HEK293T (cell line): Measurements from ENCODE around the gene CFTR.

Experiments used
- CTCF ChIA-PET: fragments of 350-600 bp; formaldehyde crosslinking; extraction: SDS; loops from one replicate; lab custom pipeline; 2021; ENCODE audit warnings: antibody characterized with exemption, inconsistent platforms; lab: Yijun Ruan, JAX
- POLR2A ChIA-PET: fragments of 350-600 bp; formaldehyde crosslinking; extraction: SDS; loops from one replicate; lab custom pipeline; 2020; ENCODE audit warnings: antibody characterized with exemption, inconsistent platforms; lab: Yijun Ruan, JAX
- DNase-seq: peaks from one replicate; pipeline ENCODE4 v3.0.0; 2012; ENCODE audit warnings: mixed read lengths; ENCODE audit errors: extremely low spot score
- ARNT ChIP-seq: fragments of 450-650 bp; IDR thresholded peaks from 2 replicates; pipeline ENCODE4 v1.6.1; 2017; ENCODE audit warnings: mild to moderate bottlenecking
- BHLHE40 ChIP-seq: fragments of 450-650 bp; IDR thresholded peaks from 2 replicates; pipeline ENCODE4 v1.6.1; 2016; ENCODE audit warnings: mild to moderate bottlenecking, moderate library complexity, borderline replicate concordance
- CTBP1 ChIP-seq: fragments of 450-650 bp; IDR thresholded peaks from 2 replicates; pipeline ENCODE4 v1.6.1; 2016; ENCODE audit warnings: borderline replicate concordance
- ELF4 ChIP-seq: fragments of 450-650 bp; IDR thresholded peaks from 2 replicates; pipeline ENCODE4 v1.6.1; 2017; ENCODE audit warnings: antibody characterized with exemption
- FOXA1 ChIP-seq: fragments of 450-650 bp; IDR thresholded peaks from 2 replicates; pipeline ENCODE4 v1.6.1; 2016; ENCODE audit warnings: mild to moderate bottlenecking
- FOXK2 ChIP-seq: fragments of 450-650 bp; IDR thresholded peaks from 2 replicates; pipeline ENCODE4 v1.6.1; 2016; ENCODE audit warnings: mild to moderate bottlenecking
- FOXM1 ChIP-seq: fragments of 450-650 bp; IDR thresholded peaks from 2 replicates; pipeline ENCODE4 v1.6.1; 2017; ENCODE audit warnings: mild to moderate bottlenecking, borderline replicate concordance
- HDGF ChIP-seq: fragments of 450-650 bp; IDR thresholded peaks from 2 replicates; pipeline ENCODE4 v1.6.1; 2017; ENCODE audit warnings: antibody characterized with exemption, borderline replicate concordance
- L3MBTL2 ChIP-seq: fragments of 450-650 bp; conservative IDR thresholded peaks from 2 replicates; pipeline ENCODE4 v1.6.1; 2016; ENCODE audit warnings: mild to moderate bottlenecking
- LEF1 ChIP-seq: fragments of 450-650 bp; IDR thresholded peaks from 2 replicates; pipeline ENCODE4 v1.6.1; 2017; ENCODE audit warnings: mild to moderate bottlenecking, borderline replicate concordance
- NFRKB ChIP-seq: fragments of 450-650 bp; IDR thresholded peaks from 2 replicates; pipeline ENCODE4 v1.6.1; 2016; ENCODE audit warnings: mild to moderate bottlenecking, moderate library complexity
- SP1 ChIP-seq: fragments of 450-650 bp; IDR thresholded peaks from 2 replicates; pipeline ENCODE4 v1.6.1; 2017
- SUZ12 ChIP-seq: fragments of 450-650 bp; IDR thresholded peaks from 2 replicates; pipeline ENCODE4 v1.6.1; 2016; ENCODE audit warnings: mild to moderate bottlenecking
- TARDBP ChIP-seq: fragments of 450-650 bp; IDR thresholded peaks from 2 replicates; pipeline ENCODE4 v1.6.1; 2016
- ZNF384 ChIP-seq: fragments of 450-650 bp; IDR thresholded peaks from 2 replicates; pipeline ENCODE4 v1.6.1; 2016
- TF ChIP-seq, protein P1 (sequence below): fragments of 450-650 bp; IDR thresholded peaks from 2 replicates; pipeline ENCODE4 v1.6.1; 2016

Gene CFTR

GRCh38 chr7:117603627-117604026, 123.8 kb downstream of the CFTR start:
- TF ChIP-seq TARDBP (no peak), ZNF384 (no peak), NFRKB (no peak), BHLHE40 (no peak), ELF4 (no peak), SUZ12 (no peak), FOXA1 (no peak), L3MBTL2 (no peak)
- TF ChIP-seq, protein P1, sequence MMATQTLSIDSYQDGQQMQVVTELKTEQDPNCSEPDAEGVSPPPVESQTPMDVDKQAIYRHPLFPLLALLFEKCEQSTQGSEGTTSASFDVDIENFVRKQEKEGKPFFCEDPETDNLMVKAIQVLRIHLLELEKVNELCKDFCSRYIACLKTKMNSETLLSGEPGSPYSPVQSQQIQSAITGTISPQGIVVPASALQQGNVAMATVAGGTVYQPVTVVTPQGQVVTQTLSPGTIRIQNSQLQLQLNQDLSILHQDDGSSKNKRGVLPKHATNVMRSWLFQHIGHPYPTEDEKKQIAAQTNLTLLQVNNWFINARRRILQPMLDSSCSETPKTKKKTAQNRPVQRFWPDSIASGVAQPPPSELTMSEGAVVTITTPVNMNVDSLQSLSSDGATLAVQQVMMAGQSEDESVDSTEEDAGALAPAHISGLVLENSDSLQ, result no peak
- no peak for DNase-seq
- POLR2A ChIA-PET, result no interaction called here
- CTCF ChIA-PET, result no interaction called here

DNA sequence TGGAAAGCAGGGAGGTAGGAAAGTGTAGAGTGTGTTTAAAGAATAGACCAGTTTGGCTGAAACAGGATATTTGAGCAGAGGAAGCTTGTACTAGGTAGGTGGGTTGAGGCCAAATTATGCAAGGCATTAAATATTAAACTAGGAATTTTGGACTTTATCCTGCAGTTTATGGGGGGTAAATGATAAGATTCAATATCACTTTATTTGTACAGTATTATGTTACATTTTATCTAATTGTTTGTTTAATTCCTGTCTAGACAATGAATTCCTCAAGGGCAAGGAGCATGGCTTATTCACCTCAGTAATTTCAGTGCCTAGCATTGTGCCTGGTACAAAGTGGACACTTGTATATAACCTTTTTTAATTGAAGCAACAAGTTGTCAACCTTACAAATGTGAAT, 125.9 kb downstream of the CFTR start:
- POLR2A ChIA-PET, result no interaction called here
- no peak for TF ChIP-seq LEF1
- DNase-seq, result no peak
- CTCF ChIA-PET, result no interaction called here

GRCh38 chr7:117606132-117606531, 126.3 kb downstream of the CFTR start:
- CTCF ChIA-PET, result no interaction called here
- POLR2A ChIA-PET, result no interaction called here
- DNase-seq, result no peak
- TF ChIP-seq ZNF384 (no peak), ELF4 (no peak), SP1 (no peak), ARNT (no peak), L3MBTL2 (no peak), LEF1 (no peak), CTBP1 (no peak), FOXA1 (no peak), BHLHE40 (no peak), TARDBP (no peak), SUZ12 (no peak), FOXK2 (no peak), FOXM1 (no peak), HDGF (no peak), NFRKB (no peak)
- TF ChIP-seq, protein P1, result no peak

DNA sequence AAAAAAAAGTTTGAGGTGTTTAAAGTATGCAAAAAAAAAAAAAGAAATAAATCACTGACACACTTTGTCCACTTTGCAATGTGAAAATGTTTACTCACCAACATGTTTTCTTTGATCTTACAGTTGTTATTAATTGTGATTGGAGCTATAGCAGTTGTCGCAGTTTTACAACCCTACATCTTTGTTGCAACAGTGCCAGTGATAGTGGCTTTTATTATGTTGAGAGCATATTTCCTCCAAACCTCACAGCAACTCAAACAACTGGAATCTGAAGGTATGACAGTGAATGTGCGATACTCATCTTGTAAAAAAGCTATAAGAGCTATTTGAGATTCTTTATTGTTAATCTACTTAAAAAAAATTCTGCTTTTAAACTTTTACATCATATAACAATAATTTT, 130.6 kb downstream of the CFTR start:
- CTCF ChIA-PET, result interaction anchor here (0.6 kb wide), 1 partner anchor 130 kb away, joined by 4 read pairs; no protein-coding TSS in a partner anchor
- TF ChIP-seq HDGF, result no peak
- no peak for TF ChIP-seq TARDBP
- TF ChIP-seq SUZ12, result no peak
- no peak for TF ChIP-seq LEF1
- TF ChIP-seq ELF4, result no peak
- TF ChIP-seq NFRKB, result no peak
- TF ChIP-seq L3MBTL2, result no peak
- TF ChIP-seq FOXM1, result no peak
- no peak for TF ChIP-seq BHLHE40
- no peak for TF ChIP-seq CTBP1
- no peak for TF ChIP-seq FOXK2
- no peak for TF ChIP-seq ZNF384
- POLR2A ChIA-PET, result no interaction called here
- no peak for DNase-seq

DNA sequence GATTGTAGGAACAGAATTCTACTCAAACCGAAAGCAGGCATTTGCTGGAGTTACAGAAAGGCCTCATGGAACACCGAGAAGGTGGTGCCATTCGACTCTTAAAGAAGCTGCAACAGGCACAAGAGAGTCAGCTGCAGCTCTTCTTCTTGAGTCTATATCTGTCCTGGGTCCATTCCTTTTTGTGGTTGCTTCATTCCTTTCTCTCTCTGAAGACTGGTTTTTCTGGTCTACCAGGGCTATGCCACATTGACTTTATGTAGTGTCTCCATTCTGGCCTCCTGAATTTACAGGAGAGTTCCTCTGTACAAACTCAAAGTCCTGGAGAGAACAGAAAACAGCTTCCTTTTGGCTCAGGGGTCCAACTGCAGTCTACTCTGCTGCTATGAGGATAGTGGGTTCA, 132.8 kb downstream of the CFTR start:
- no peak for DNase-seq
- TF ChIP-seq, protein P1, result no peak
- no peak for TF ChIP-seq BHLHE40
- no peak for TF ChIP-seq L3MBTL2
- TF ChIP-seq NFRKB, result no peak
- no peak for TF ChIP-seq FOXM1
- no peak for TF ChIP-seq FOXK2
- no peak for TF ChIP-seq TARDBP
- TF ChIP-seq LEF1, result no peak
- no peak for TF ChIP-seq ARNT
- POLR2A ChIA-PET, result no interaction called here
- CTCF ChIA-PET, result interaction anchor here (1.0 kb wide), 1 partner anchor 199 kb away, joined by 3 read pairs; no protein-coding TSS in a partner anchor

DNA sequence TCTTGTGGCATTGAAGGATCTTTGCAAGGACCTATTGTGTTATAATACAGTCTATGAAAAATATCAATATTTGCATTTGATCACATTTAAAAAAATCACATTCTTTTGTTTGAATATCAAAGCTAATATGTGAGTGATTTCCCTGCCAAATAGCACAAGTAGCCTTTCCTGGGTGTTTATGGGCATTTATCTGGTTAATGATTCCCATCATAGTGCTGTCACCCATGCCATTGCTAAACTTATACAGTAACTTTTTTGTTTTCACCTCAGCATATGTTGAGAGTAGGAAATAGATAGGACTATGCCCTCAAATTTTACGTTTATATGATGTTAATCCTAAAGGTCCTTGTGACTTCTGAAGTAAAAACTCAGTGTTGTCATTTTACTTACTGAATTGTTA, 136.9 kb downstream of the CFTR start:
- ChIA-PET POLR2A (no interaction called here), CTCF (no interaction called here)
- TF ChIP-seq FOXK2 (no peak), HDGF (no peak), CTBP1 (no peak), LEF1 (no peak), NFRKB (no peak), FOXM1 (no peak), FOXA1 (no peak), SP1 (no peak), L3MBTL2 (no peak), ELF4 (no peak), ZNF384 (no peak), SUZ12 (no peak), TARDBP (no peak), BHLHE40 (no peak), ARNT (no peak)
- TF ChIP-seq, protein P1, result no peak
- DNase-seq, result no peak
